Activated naive CD8-positive, alpha-beta T cell treated with anti-CD3 and anti-CD28 coated beads, Interleukin-2, amount 50 U/mL, for 16 hours (primary cell): Measurements from ENCODE around the gene CLIC1.

Experiments
- DNase-seq: peaks from one replicate; pipeline ENCODE4 v3.0.0-alpha.2; 2020; ENCODE audit warnings: low read depth, low spot score

The CLIC1 gene

GRCh38 chr6:31736021-31736767, at the start of gene CLIC1:
TSS of gene CLIC1 (minus strand) at chr6:31736530. CDS start at chr6:31736300, 230 bp downstream.
- peak; percentile 57 for DNase-seq

GRCh38 chr6:31785475-31785874, 49.1 kb upstream of the CLIC1 start:
- DNase-seq = no peak

GRCh38 chr6:31784098-31784925, 48.0 kb upstream of the CLIC1 start:
- no peak for DNase-seq

- no peak for DNase-seq
Measured at GRCh38 chr6:31782126-31782855, 46.0 kb upstream of the CLIC1 start.

- no peak for DNase-seq
Measured at GRCh38 chr6:31781244-31782125, 45.2 kb upstream of the CLIC1 start.

GRCh38 chr6:31780507-31781243, 44.3 kb upstream of the CLIC1 start:
- DNase-seq = no peak

GRCh38 chr6:31779908-31780307, 43.6 kb upstream of the CLIC1 start:
- DNase-seq = no peak

- no peak for DNase-seq
Measured at GRCh38 chr6:31778999-31779885, 42.9 kb upstream of the CLIC1 start.

- DNase-seq = no peak
Measured at GRCh38 chr6:31778193-31778592, 41.9 kb upstream of the CLIC1 start.

- DNase-seq = no peak
Measured at GRCh38 chr6:31777667-31778050, 41.3 kb upstream of the CLIC1 start.

- peak; percentile 21 for DNase-seq
Measured at GRCh38 chr6:31776989-31777666, 40.8 kb upstream of the CLIC1 start, which contains the start of gene VWA7. TSS of gene VWA7 (minus strand) at chr6:31777328. CDS start at chr6:31776779, 549 bp downstream.

GRCh38 chr6:31776485-31776988, 40.2 kb upstream of the CLIC1 start:
- DNase-seq = no peak

GRCh38 chr6:31775633-31776484, 39.5 kb upstream of the CLIC1 start:
- no peak for DNase-seq

GRCh38 chr6:31775184-31775583, 38.9 kb upstream of the CLIC1 start:
- no peak for DNase-seq

- no peak for DNase-seq
Measured at GRCh38 chr6:31771992-31772358, 35.6 kb upstream of the CLIC1 start.

- no peak for DNase-seq
Measured at GRCh38 chr6:31770860-31771259, 34.5 kb upstream of the CLIC1 start.

GRCh38 chr6:31769684-31770371, 33.5 kb upstream of the CLIC1 start:
- DNase-seq = peak; percentile 52
